GM18519 (cell line): ENCODE measurements around the gene DDR1.

Experiments
- ATAC-seq: cut with Tn5 transposase; IDR thresholded peaks from one replicate; pipeline ENCODE4 v1.9.1; 2021; ENCODE audit warnings: mild to moderate bottlenecking, moderate library complexity; ENCODE audit not compliant: unreplicated experiment, low FRiP score

The DDR1 gene

GRCh38 chr6:30942338-30943060, 58.2 kb downstream of the DDR1 start:
- no peak for ATAC-seq

GRCh38 chr6:30944051-30944450, 59.7 kb downstream of the DDR1 start:
- no peak for ATAC-seq

- ATAC-seq: no peak
Observed at GRCh38 chr6:30945281-30945680, 61.0 kb downstream of the DDR1 start.

DNA sequence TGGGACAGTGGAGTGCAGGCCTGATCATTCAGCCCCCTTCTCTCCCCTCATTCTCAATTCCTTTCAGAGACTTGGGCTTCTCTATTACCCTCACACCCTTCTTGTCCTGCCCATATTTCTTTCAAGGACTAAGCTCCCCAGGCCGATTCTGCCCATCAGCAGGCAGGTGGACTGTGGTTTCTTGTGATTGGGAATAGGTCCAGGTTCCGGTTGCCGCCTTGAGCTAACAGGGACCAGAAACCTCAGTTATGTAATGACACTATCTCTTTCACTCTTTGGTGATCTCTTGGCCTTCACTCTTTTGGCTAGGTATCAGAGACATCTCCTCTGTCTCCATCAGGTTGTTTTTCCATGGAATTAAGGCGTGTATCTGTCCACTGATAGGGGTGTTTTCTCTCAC, 62.9 kb downstream of the DDR1 start:
- ATAC-seq: no peak

DNA sequence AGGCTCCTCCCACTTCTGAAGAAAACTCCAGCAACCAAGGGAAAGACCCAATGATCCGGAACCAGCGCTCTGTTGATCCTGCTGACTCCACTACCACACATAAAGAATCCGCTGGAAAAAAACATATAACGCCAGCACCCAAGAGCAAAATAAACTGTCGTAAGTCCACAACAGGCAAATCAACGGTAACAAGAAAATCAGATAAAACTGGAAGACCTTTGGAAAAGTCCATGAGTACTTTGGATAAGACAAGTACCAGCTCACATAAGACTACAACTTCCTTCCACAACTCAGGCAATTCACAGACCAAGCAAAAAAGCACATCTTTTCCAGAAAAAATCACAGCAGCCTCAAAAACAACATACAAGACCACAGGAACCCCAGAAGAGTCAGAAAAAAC, 64.5 kb downstream of the DDR1 start:
- ATAC-seq: no peak
